Body of pancreas (tissue), 4 donors: Measurements from ENCODE around the gene TPST2. TPM values are rescaled to one million over a fixed set of nuclear protein-coding genes. Genes with fewer than 3 reads are reported as not detected.
A peak's percentile ranks its signal among the peaks of the same experiment; 100 is the strongest.

Experiments
- ATAC-seq: fragments of 150-250 bp; one replicate; pipeline ENCODE4 v1.9.1; 2016
- DNase-seq, 4 donors: peaks; one replicate each; pipeline ENCODE4 v3.0.0-alpha.2; 2019
- H3K27ac ChIP-seq, 4 donors: fragments of 200-600 bp; sonication (generic); 1 replicate in 3 of 4; 2 replicates in 1 of 4; pipeline versions ENCODE4 v1.5.1 to v1.6.1; 2016 to 2019; ENCODE audit warnings: mild to moderate bottlenecking in 1 of 4, mixed read lengths in 1 of 4, moderate library complexity in 1 of 4
- H3K27me3 ChIP-seq, 2 donors: fragments of 200-600 bp; sonication (generic); one replicate each; pipeline ENCODE4 v1.6.0; 2016; ENCODE audit warnings: mild to moderate bottlenecking in 1 of 2
- H3K36me3 ChIP-seq, 2 donors: fragments of 200-600 bp; sonication (generic); replicated peaks in 1 of 2; 2 replicates each; pipeline ENCODE4 v1.5.1; 2016; ENCODE audit warnings: low read depth in 2 of 2; ENCODE audit not compliant: insufficient read depth in 1 of 2
- H3K4me1 ChIP-seq: fragments of 200-600 bp; sonication (generic); one replicate; pipeline ENCODE4 v1.6.0; 2016
- H3K4me3 ChIP-seq, 2 donors: fragments of 200-600 bp; sonication (generic); 1 replicate in 1 of 2; 2 replicates in 1 of 2; pipeline ENCODE4 v1.5.1; 2016 to 2019
- H3K9me3 ChIP-seq, 3 donors: fragments of 200-600 bp; sonication (generic); 1 replicate in 2 of 3; 2 replicates in 1 of 3; pipeline ENCODE4 v1.5.1; 2016
- POLR2A ChIP-seq, 3 donors: fragments of 450-650 bp; IDR thresholded peaks; one replicate each; pipeline ENCODE4 v1.6.1; 2016; ENCODE audit warnings: antibody characterized with exemption in 3 of 3, mild to moderate bottlenecking in 2 of 3
- WGBS, 2 donors: methylation state at CpG; one replicate each; pipeline ENCODE4 v1.1.5; 2017; 5-methylcytosine and 5-hydroxymethylcytosine counted together
- intact Hi-C: fragments of 100-400 bp; cut with DNase I; formaldehyde crosslinking; loops from one replicate; pipeline ENCODE4 v1.15.1; 2023
- total RNA-seq, 2 donors: library from RNA; depleted of rRNA; stranded (reverse); fragments of >200 nt; gene quantifications; one replicate each; pipeline ENCODE4 v1.1.0, GENCODE V29; 2016
- TF ChIP-seq, protein P1 (sequence below), 7 experiments: fragments of 450-650 bp in 4 of 7; fragments of 200-600 bp in 3 of 7; sonication (generic) in 3 of 7; IDR thresholded peaks; one replicate each; pipeline ENCODE4 v1.5.1; 2016 to 2019; ENCODE audit warnings: antibody characterized with exemption in 7 of 7

The TPST2 gene
- total RNA-seq, 2 donors from 2014 or later, result 547 to 586 TPM

- DNase-seq (no peak), ATAC-seq (no peak)
- H3K27me3 ChIP-seq, result no peaks in the 10 kb centered on the region
- no peak for TF ChIP-seq POLR2A (IDR thresholded peaks at IDR 0.05)
- TF ChIP-seq, protein P1, sequence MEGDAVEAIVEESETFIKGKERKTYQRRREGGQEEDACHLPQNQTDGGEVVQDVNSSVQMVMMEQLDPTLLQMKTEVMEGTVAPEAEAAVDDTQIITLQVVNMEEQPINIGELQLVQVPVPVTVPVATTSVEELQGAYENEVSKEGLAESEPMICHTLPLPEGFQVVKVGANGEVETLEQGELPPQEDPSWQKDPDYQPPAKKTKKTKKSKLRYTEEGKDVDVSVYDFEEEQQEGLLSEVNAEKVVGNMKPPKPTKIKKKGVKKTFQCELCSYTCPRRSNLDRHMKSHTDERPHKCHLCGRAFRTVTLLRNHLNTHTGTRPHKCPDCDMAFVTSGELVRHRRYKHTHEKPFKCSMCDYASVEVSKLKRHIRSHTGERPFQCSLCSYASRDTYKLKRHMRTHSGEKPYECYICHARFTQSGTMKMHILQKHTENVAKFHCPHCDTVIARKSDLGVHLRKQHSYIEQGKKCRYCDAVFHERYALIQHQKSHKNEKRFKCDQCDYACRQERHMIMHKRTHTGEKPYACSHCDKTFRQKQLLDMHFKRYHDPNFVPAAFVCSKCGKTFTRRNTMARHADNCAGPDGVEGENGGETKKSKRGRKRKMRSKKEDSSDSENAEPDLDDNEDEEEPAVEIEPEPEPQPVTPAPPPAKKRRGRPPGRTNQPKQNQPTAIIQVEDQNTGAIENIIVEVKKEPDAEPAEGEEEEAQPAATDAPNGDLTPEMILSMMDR (IDR thresholded peaks at IDR 0.05), result no peak
- no peak overlapping the region for H3K4me3 ChIP-seq
- peaks cover 0 to 44% of the 10 kb centered on the region in 2 donors for H3K36me3 ChIP-seq
- intact Hi-C loops, result no loop called here
- peaks cover 23% of the 10 kb centered on the region for H3K4me1 ChIP-seq
- H3K9me3 ChIP-seq, result no peaks in the 10 kb centered on the region
- H3K27ac ChIP-seq, result no peak overlapping the region
These were observed 81.8 kb downstream of the TPST2 start for GRCh38 chr22:26508148-26508547.

DNA sequence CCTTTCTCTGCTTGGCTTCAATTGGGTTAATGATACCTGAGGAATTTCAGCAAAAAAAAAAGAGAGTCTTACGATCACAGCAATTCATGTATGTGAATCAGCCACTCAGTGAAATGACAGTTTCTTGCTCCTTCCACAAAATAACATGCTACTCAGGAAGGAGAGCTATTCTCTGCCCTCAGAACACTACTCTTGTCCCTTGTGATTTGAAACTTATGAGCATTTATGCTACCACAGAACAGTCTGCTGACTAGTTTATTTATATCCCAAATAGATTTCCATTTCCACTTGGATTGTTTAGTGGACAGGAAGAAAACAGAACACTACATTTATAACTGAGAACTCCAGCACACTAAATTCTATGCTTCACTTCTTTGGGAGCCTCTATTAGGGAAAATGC, 86.2 kb downstream of the TPST2 start:
- Histone ChIP-seq H3K9me3 (no peaks in the 10 kb centered on the region), H3K27me3 (no peaks in the 10 kb centered on the region), H3K4me3 (no peak overlapping the region), H3K4me1 (peaks cover 5% of the 10 kb centered on the region), H3K27ac (no peak overlapping the region), H3K36me3 (peaks cover 9 to 58% of the 10 kb centered on the region in 2 donors)
- ATAC-seq (no peak), DNase-seq (no peak)
- WGBS, 2 donors, result 71 to 87% methylated on average over 1 of the region's 1 CpG
- TF ChIP-seq, protein P1 (IDR thresholded peaks at IDR 0.05), result no peak
- no peak for TF ChIP-seq POLR2A (IDR thresholded peaks at IDR 0.05)
- intact Hi-C loops, result no loop called here

DNA sequence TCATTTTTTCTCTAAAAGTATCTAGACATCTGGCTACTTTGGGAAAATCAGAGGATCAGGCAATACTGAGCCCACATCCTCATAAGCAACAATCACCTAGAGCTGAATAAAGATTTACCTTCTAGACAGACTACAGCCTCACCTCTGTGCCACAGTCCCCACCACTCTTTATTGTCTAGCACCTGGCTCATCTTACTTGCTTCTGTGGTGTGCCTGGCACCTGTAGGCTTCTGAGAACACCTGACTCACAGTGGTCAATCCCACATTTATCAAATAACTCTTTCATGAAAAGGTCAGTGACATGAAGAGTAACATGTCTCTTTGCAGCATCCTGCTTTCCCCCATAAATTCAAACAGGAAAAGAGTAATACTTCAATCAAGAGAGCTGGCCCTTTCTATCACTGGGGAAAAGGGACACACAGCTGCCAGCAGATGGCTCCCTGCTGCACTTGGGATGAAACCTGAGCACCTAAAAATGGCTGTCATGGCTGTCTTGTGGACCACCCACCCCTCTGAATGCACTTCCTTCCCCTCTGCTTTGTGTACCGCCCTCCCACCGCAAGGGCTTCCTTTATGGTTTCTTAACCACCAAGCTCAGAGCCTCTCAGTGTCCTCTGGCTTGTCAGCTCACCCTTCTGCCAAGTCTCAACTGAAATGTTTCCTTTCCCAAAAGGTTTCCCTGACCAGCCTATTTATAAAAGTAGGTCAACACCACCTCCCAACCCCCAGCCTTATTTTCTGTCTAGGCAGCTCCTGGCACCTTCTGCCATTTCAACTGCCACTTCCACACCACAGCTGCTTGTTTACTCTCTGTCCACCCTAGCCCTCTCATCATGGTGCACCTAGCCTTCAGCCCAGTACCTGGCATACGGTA, 87.0 kb downstream of the TPST2 start:
- H3K27ac ChIP-seq, result no peak overlapping the region

GRCh38 chr22:26501996-26502395, 87.9 kb downstream of the TPST2 start:
- DNase-seq (no peak), ATAC-seq (no peak)
- WGBS, 2 donors, result 75 to 80% methylated on average over 2 of the region's 2 CpGs
- Histone ChIP-seq H3K27ac (no peak overlapping the region), H3K4me3 (no peak overlapping the region), H3K27me3 (no peaks in the 10 kb centered on the region), H3K4me1 (peaks cover 5% of the 10 kb centered on the region), H3K9me3 (no peaks in the 10 kb centered on the region), H3K36me3 (peaks cover 9 to 63% of the 10 kb centered on the region in 2 donors)
- intact Hi-C loops, result no loop called here
- TF ChIP-seq, protein P1 (IDR thresholded peaks at IDR 0.05), result no peak
- no peak for TF ChIP-seq POLR2A (IDR thresholded peaks at IDR 0.05)

More for the DNA sequence above, 87.0 kb downstream of the TPST2 start:
- no peak for TF ChIP-seq POLR2A (IDR thresholded peaks at IDR 0.05)
- TF ChIP-seq, protein P1 (IDR thresholded peaks at IDR 0.05), result peak in 5 of 7 experiments; percentile 17 to 52 (median 36)
- intact Hi-C loops, result no loop called here
- peak in 2 of 4 donors; percentile 47 to 48 for DNase-seq
- no peak for ATAC-seq
- peaks cover 5% of the 10 kb centered on the region for H3K4me1 ChIP-seq
- WGBS, 2 donors, result 32 to 44% methylated on average over 3 of the region's 3 CpGs
- H3K27me3 ChIP-seq, result no peaks in the 10 kb centered on the region
- peaks cover 9 to 61% of the 10 kb centered on the region in 2 donors for H3K36me3 ChIP-seq
- H3K4me3 ChIP-seq, result no peak overlapping the region
- H3K9me3 ChIP-seq, result no peaks in the 10 kb centered on the region
